Right forelimb (tissue), 1 donor: ENCODE data around the gene DDX41.
"Not testable (repeated sequence)": the region's sequence is repeated elsewhere in the genome, so short reads cannot be mapped to it uniquely, and the experiment has no call there.

ENCODE experiments used
- DNase-seq: peaks from one replicate; pipeline ENCODE4 v3.0.0-alpha.2; 2018

DDX41 gene

GRCh38 chr5:177516601-177517568, at the start of gene DDX41:
DDX41 (minus strand) TSS chr5:177516961; CDS start chr5:177516945, 16 bp downstream.
- DNase-seq = peak; percentile 95

- no peak for DNase-seq
Measured at GRCh38 chr5:177565046-177565445, 48.3 kb upstream of the DDX41 start.

- not testable (repeated sequence) for DNase-seq
Measured at GRCh38 chr5:177559446-177559941, 42.7 kb upstream of the DDX41 start.

- DNase-seq = no peak
Measured at GRCh38 chr5:177557796-177558195, 41.0 kb upstream of the DDX41 start.

- no peak for DNase-seq
Measured at GRCh38 chr5:177557041-177557647, 40.4 kb upstream of the DDX41 start.

GRCh38 chr5:177555665-177556064, 38.9 kb upstream of the DDX41 start:
- DNase-seq = no peak

GRCh38 chr5:177555228-177555627, 38.5 kb upstream of the DDX41 start:
- DNase-seq = no peak

GRCh38 chr5:177554474-177555111, 37.8 kb upstream of the DDX41 start, which contains the start of gene FAM193B:
FAM193B (minus strand) TSS chr5:177554563; CDS start chr5:177554458, 105 bp downstream.
- peak; percentile 97 for DNase-seq

GRCh38 chr5:177553671-177554429, 37.1 kb upstream of the DDX41 start:
- peak; percentile 64 for DNase-seq

GRCh38 chr5:177552839-177553455, 36.2 kb upstream of the DDX41 start:
- no peak for DNase-seq

GRCh38 chr5:177550122-177550521, 33.4 kb upstream of the DDX41 start:
- no peak for DNase-seq

GRCh38 chr5:177548495-177548894, 31.7 kb upstream of the DDX41 start:
- no peak for DNase-seq

- DNase-seq = no peak
Measured at GRCh38 chr5:177547736-177548135, 31.0 kb upstream of the DDX41 start.

GRCh38 chr5:177546258-177546741, 29.5 kb upstream of the DDX41 start:
- no peak for DNase-seq

GRCh38 chr5:177545487-177546257, 28.9 kb upstream of the DDX41 start:
- DNase-seq = peak; percentile 22

GRCh38 chr5:177542816-177543465, 26.2 kb upstream of the DDX41 start:
- DNase-seq = peak; percentile 1

- DNase-seq = no peak
Measured at GRCh38 chr5:177540438-177540837, 23.7 kb upstream of the DDX41 start.

- no peak for DNase-seq
Measured at GRCh38 chr5:177539411-177539810, 22.6 kb upstream of the DDX41 start.

GRCh38 chr5:177538876-177539275, 22.1 kb upstream of the DDX41 start:
- no peak for DNase-seq
